NCI-H526 (cell line): ENCODE measurements around the gene CD8A.

Experiments
- DNase-seq, 2 experiments: peaks; one replicate each; lab custom pipeline; 2025; lab: John Stamatoyannopoulos, UW

CD8A gene

GRCh38 chr2:86808315-86809161 is 17.8 kb upstream of the CD8A start:
- DNase-seq: peak; percentile 91 to 95

DNA sequence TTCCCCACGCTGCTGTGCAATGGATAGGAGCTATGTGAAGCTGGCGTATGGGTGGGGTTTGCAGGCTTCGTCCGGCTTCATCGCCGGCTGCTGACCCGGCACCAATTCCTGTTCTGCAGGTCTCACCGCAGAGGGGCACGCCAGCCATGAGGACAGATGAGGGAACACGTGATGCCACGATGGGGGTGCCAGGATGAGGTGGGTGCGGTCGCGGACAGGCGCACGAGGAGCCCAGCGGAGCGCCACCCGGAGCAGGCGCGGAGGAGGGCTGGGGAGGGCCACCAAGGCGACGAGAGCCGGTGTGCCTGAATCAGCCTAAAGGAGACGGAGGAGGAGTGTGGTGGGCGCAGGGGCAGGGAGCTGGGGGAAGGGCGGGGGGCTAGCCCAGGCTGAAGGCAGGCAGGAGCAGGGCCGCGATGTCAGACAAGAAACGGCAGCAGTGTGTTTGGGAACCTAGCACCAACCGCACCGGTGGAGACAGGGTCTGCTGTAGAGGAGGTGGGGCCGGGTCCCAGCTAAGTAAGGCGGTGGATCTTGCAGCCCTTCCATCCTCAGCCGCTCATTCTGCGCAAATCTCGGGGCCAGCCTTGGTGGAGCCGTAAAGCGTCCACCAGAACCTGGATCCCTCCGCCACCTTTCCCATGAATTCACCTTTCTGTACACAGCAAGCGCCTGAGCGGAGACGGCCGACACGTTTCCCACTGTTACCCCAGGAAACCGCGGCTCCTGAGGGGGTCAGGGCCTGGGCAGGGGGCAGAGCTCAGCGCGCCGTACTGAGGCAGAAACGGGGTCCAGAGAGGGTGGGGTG is 17.0 kb upstream of the CD8A start:
- DNase-seq: peak; percentile 88 to 90

DNA sequence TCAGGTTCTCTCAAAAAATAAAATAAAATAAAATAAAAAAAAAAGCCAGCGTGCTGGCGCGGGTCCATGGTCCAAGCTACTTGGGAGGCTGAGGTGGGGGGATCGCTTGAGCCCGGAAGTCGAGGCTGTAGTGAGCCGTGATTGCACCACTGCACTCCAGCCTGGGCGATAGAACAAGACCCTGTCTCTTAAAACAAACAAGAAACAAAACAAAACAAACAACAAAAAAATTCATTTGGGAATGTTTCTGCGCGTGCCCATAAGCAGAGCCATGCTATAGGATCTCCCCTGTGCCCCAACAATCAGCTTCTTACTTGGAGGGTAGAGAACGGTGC is 16.4 kb upstream of the CD8A start:
- DNase-seq: no peak

DNA sequence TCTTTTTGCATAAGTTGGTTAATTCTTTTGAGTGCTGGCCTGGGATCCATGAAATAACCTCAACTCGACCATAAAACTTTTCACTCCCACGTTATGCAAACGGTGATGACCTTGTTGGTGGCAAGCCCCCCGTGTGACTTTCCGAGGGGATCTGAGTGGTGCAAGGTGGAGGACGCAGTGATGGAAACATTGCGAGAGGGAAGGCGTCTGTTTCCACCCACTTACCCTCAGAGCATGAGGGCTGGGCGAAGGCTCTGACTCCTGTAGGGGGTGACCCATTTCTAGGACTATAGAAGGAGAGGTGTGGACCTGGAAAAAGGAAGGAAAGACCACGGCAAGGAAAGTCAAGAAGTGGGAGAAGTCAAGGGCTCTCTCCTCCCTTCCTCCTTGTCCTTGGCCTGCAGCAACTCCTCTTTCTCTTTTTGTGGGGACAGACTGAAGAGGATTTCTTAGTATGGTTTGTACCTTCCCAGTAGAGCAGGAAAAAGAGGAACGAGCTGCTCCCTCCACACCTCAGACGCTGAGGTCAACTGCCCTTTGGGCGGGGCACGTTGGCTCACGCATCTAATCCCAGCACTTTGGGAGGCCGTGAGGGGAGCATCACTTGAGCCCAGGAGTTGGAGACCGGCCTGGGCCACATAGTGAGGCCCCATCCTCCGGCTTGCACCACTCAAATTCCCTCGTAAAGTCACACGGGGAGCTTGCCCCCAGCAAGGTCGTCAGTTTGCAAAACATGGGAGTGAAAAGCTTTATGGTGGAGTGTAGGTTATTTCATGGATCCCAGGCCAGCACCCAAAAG is 15.5 kb upstream of the CD8A start:
- no peak for DNase-seq

GRCh38 chr2:86800856-86801567 is 10.3 kb upstream of the CD8A start:
- no peak for DNase-seq

- DNase-seq: no peak
Observed at GRCh38 chr2:86794861-86795260, 4.1 kb upstream of the CD8A start.

GRCh38 chr2:86793752-86794151 is 3.0 kb upstream of the CD8A start:
- no peak for DNase-seq

GRCh38 chr2:86791573-86791972 is 860 bp upstream of the CD8A start:
- peak in 1 of 2 experiments; percentile 71 for DNase-seq

GRCh38 chr2:86790134-86790675 is 508 bp downstream of the CD8A start:
- peak in 1 of 2 experiments; percentile 55 for DNase-seq

GRCh38 chr2:86789687-86790133 is 1.0 kb downstream of the CD8A start:
- no peak for DNase-seq

GRCh38 chr2:86788881-86789686 is 1.6 kb downstream of the CD8A start:
- DNase-seq: no peak

GRCh38 chr2:86788165-86788564 is 2.5 kb downstream of the CD8A start:
- DNase-seq: no peak

DNA sequence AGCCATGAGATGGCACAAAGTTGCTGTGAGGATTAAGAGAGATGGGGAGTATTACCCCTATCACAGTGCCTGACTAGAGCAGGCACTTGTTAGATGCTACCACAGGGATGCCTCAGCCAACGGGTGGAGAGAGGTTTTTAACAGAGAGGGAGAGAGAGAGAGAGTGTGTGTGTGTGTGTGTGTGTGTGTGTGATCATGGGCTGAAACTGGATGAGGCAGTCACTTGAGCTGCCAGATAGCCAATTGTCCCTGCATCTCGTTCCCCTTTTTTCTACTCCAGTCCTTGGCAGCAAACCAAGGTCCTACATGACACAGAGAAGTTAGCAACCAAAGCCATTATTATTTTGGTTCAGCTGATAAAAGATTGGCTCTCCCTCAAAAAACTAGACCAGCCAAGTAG is 3.0 kb downstream of the CD8A start:
- DNase-seq: no peak

- DNase-seq: no peak
Observed at GRCh38 chr2:86786001-86786536, 4.6 kb downstream of the CD8A start.

DNA sequence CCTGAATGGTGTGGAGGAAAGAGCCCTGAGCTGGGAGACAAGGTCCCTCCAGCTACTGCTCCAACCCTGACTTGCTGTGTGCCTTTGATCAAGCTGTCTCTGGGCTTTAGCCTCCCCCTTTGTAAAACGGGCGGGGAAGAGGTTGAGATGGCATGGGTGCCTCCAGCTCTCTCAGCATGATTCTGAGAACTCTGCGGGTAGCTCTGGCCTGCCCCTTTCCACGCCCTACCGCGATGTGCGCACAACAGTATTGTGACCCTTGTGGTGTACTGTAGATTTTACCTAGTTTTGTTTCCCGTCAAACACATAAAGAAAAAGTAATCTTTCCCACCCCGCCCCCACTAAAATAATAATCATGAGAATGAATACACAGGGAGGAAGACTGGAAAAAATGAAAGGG is 5.3 kb downstream of the CD8A start:
- DNase-seq: no peak

- DNase-seq: no peak
Observed at GRCh38 chr2:86783615-86784339, 6.9 kb downstream of the CD8A start.

- no peak for DNase-seq
Observed at GRCh38 chr2:86782748-86783147, 8.0 kb downstream of the CD8A start.

GRCh38 chr2:86781363-86781762 is 9.3 kb downstream of the CD8A start:
- no peak for DNase-seq

DNA sequence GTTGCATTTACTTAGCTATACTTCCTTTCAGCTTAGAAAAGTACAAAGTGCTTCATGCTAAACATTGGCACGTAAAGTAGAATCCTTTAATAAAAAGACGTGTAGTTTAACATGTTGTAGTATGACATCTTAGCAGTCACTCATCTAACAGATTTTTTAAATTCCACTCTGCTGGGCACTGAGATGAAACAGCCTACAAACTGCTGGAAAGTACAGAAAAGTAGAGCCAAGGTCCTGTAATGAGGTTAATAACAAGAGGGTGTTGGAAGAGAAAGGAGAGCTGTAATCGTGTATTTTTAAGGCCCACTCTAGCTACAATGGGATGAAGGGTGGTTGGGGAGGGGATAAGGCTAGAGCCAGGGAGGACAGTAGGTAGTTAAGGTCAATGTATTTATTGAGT is 10.7 kb downstream of the CD8A start:
- DNase-seq: no peak

GRCh38 chr2:86778957-86779356 is 11.8 kb downstream of the CD8A start:
- DNase-seq: no peak
